Muscle of leg (tissue), 11 donors: ENCODE data around the gene LRMDA. TPM values are rescaled to one million over a fixed set of nuclear protein-coding genes. Genes with fewer than 3 reads are reported as not detected.
"Not testable (repeated sequence)": the region's sequence is repeated elsewhere in the genome, so short reads cannot be mapped to it uniquely, and the experiment has no call there.

ENCODE experiments used
- DNase-seq: peaks from one replicate; pipeline ENCODE4 v3.0.0; 2013
- H3K27ac ChIP-seq: one replicate; pipeline ENCODE4 v1.5.1; 2013; ENCODE audit warnings: mild to moderate bottlenecking, low read length, control low read depth
- H3K27me3 ChIP-seq: one replicate; pipeline ENCODE4 v1.6.1; 2013; ENCODE audit warnings: low read length; ENCODE audit not compliant: control insufficient read depth, insufficient read depth
- H3K36me3 ChIP-seq: one replicate; pipeline ENCODE4 v1.6.1; 2013; ENCODE audit warnings: low read length; ENCODE audit not compliant: control insufficient read depth, insufficient read depth
- H3K4me1 ChIP-seq: one replicate; pipeline ENCODE4 v1.6.1; 2013; ENCODE audit warnings: low read length; ENCODE audit not compliant: control insufficient read depth, insufficient read depth
- H3K4me3 ChIP-seq: one replicate; pipeline ENCODE4 v1.5.1; 2013; ENCODE audit warnings: low read length, control low read depth
- H3K9me3 ChIP-seq: replicated peaks from 2 replicates; pipeline ENCODE4 v1.6.1; 2013; ENCODE audit warnings: low read depth, low read length; ENCODE audit not compliant: control insufficient read depth
- WGBS: methylation state at CpG from one replicate; pipeline ENCODE4 v1.1.5; 2013; ENCODE audit warnings: missing lambda C conversion rate; ENCODE audit not compliant: insufficient coverage; 5-methylcytosine and 5-hydroxymethylcytosine counted together
- polyA plus RNA-seq, 8 donors: library from polyadenylated mRNA; unstranded; fragments of 120-200 nt; gene quantifications; one replicate each; pipeline versions ENCODE4 v1.2.1 to v1.2.3, GENCODE V29; 2013; ENCODE audit warnings: inconsistent platforms in 1 of 8, low replicate concordance in 1 of 8; ENCODE audit not compliant: insufficient read length in 8 of 8, insufficient read depth in 1 of 8
- total RNA-seq: library from RNA; stranded (reverse); fragments of 120-200 nt; gene quantifications from one replicate; pipeline ENCODE4 v1.2.4, GENCODE V29; 2013

The LRMDA gene
- total and polyA plus RNA-seq, 9 donors = 4.8 to 7.9 (median 5.7) TPM

DNA sequence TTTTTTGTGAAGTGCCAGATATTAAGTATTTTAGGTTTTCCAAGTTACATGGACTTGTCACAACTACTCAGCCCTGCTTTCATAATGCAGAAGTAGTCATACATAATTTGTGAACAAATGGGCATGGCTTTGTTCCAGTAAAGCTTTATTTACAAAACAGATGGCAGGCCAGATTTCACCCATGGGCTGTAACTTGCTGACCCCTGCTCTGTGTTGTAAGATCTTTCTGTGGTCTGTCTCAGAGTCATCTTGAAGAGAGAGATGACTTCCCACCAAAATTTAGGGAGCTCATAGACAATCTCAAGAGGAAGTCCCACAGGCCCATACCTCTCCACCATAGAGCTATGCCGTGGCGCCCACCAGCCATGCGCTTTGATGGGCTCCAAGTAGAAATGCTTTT is 616.1 kb downstream of the LRMDA start:
- Histone ChIP-seq H3K4me3 (no peak overlapping the region), H3K27me3 (peaks cover 2% of the 10 kb centered on the region), H3K36me3 (no peaks in the 10 kb centered on the region), H3K27ac (no peak overlapping the region), H3K4me1 (no peaks in the 10 kb centered on the region), H3K9me3 (no peaks in the 10 kb centered on the region)
- WGBS = 91% methylated on average over 3 of the region's 3 CpGs
- no peak for DNase-seq

- WGBS = no CpG with 5 or more reads among the region's 5 CpGs
- Histone ChIP-seq H3K27ac (no peak overlapping the region), H3K4me1 (no peaks in the 10 kb centered on the region)
These were observed 618.3 kb downstream of the LRMDA start for GRCh38 chr10:76049581-76050290.

DNA sequence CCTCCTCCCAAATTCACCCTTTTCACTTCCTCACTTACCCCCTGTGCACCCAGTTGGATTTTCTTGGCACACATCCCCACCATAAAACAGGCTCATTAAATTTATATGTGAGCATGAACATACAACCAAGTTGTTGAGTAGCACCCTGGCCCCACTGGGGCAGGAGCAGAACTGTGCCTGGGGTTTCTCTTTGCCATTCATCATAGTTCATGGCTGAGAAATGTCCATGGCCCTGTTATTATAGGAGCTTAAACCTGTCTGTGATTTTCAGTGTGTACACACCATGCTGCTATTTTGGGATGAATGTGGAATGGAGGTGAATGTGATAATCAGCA is 618.8 kb downstream of the LRMDA start:
- no peaks in the 10 kb centered on the region for H3K4me1 ChIP-seq
- no peak for DNase-seq
- H3K27ac ChIP-seq = no peak overlapping the region
- H3K4me3 ChIP-seq = no peak overlapping the region
- peaks cover 2% of the 10 kb centered on the region for H3K27me3 ChIP-seq
- no peaks in the 10 kb centered on the region for H3K36me3 ChIP-seq
- H3K9me3 ChIP-seq = peaks cover under 1% of the 10 kb centered on the region

More at GRCh38 chr10:76049581-76050290, 618.3 kb downstream of the LRMDA start:
- no peaks in the 10 kb centered on the region for H3K9me3 ChIP-seq
- no peaks in the 10 kb centered on the region for H3K36me3 ChIP-seq
- peak; percentile 23 for DNase-seq
- H3K4me3 ChIP-seq = no peak overlapping the region
- H3K27me3 ChIP-seq = peaks cover 2% of the 10 kb centered on the region

- WGBS = 56% methylated on average over 5 of the region's 12 CpGs
- H3K36me3 ChIP-seq = no peaks in the 10 kb centered on the region
- no peak overlapping the region for H3K27ac ChIP-seq
- no peak for DNase-seq
- no peak overlapping the region for H3K4me3 ChIP-seq
- no peaks in the 10 kb centered on the region for H3K4me1 ChIP-seq
- peaks cover 10% of the 10 kb centered on the region for H3K9me3 ChIP-seq
- peaks cover 2% of the 10 kb centered on the region for H3K27me3 ChIP-seq
These were observed 619.8 kb downstream of the LRMDA start for GRCh38 chr10:76051007-76051936.

- Histone ChIP-seq H3K4me3 (no peak overlapping the region), H3K9me3 (peaks cover 15% of the 10 kb centered on the region), H3K27me3 (peaks cover 2% of the 10 kb centered on the region), H3K27ac (no peak overlapping the region), H3K4me1 (no peaks in the 10 kb centered on the region), H3K36me3 (no peaks in the 10 kb centered on the region)
- WGBS = 33% methylated on average over 1 of the region's 9 CpGs
- no peak for DNase-seq
These were observed 621.5 kb downstream of the LRMDA start for GRCh38 chr10:76052682-76053503.

- no peak overlapping the region for H3K4me3 ChIP-seq
- no peak overlapping the region for H3K27ac ChIP-seq
- 89% methylated on average over 3 of the region's 3 CpGs for WGBS
- DNase-seq = no peak
- H3K4me1 ChIP-seq = no peaks in the 10 kb centered on the region
- H3K9me3 ChIP-seq = peaks cover 15% of the 10 kb centered on the region
- H3K36me3 ChIP-seq = no peaks in the 10 kb centered on the region
- H3K27me3 ChIP-seq = peaks cover 2% of the 10 kb centered on the region
These were observed 624.0 kb downstream of the LRMDA start for GRCh38 chr10:76055466-76055865.

- peaks cover 15% of the 10 kb centered on the region for H3K9me3 ChIP-seq
- H3K27ac ChIP-seq = no peak overlapping the region
- H3K4me3 ChIP-seq = no peak overlapping the region
- no peaks in the 10 kb centered on the region for H3K36me3 ChIP-seq
- H3K4me1 ChIP-seq = no peaks in the 10 kb centered on the region
- DNase-seq = no peak
- H3K27me3 ChIP-seq = peaks cover 2% of the 10 kb centered on the region
- WGBS = 86% methylated on average over 1 of the region's 1 CpG
These were observed 624.5 kb downstream of the LRMDA start for GRCh38 chr10:76055963-76056362.

DNA sequence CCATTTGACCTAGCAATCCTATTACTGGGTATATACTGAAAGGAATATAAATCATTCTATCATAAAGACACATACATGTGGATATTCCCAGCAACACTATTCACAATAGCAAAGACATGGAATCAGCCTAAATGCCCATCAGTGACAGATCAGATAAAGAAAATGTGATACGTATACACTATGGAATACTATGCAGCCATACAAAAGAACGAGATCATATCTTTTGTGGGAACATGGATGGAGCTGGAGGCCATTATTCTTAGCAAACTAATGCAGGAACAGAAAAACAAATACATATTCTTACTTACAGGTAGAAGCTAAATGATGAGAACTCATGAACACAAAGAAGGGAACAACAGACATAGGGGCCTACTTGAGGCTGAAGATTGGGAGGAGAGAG is 629.6 kb downstream of the LRMDA start:
- not testable (repeated sequence) for H3K4me3 ChIP-seq, H3K27me3 ChIP-seq, DNase-seq, H3K9me3 ChIP-seq, H3K27ac ChIP-seq, H3K4me1 ChIP-seq, H3K36me3 ChIP-seq
- no CpG with 5 or more reads among the region's 2 CpGs for WGBS

DNA sequence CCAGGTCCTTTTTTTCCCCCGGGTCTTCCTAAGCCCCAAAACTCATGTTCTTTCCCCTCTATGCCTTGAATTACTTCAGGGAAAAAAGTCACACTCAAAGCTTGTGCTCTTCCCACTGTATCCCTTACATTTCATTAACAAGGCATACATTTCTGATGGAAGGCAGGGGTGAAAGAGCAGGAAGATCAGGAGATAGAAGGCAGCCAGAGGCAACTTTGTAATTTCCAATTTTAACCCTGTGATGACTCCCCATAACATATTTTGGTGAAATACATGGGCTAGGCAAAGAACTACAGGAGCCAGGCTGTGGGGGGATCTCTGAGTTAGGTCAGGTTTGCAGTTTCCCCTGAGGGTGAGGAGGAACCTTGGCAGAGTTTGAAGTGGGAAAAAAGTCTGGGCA is 635.0 kb downstream of the LRMDA start:
- H3K4me3 ChIP-seq = no peak overlapping the region
- peaks cover 4% of the 10 kb centered on the region for H3K4me1 ChIP-seq
- H3K27me3 ChIP-seq = no peaks in the 10 kb centered on the region
- no CpG with 5 or more reads among the region's 1 CpG for WGBS
- H3K9me3 ChIP-seq = peaks cover 5% of the 10 kb centered on the region
- no peak overlapping the region for H3K27ac ChIP-seq
- DNase-seq = no peak
- H3K36me3 ChIP-seq = no peaks in the 10 kb centered on the region

GRCh38 chr10:76067447-76067846 is 636.0 kb downstream of the LRMDA start:
- H3K4me3 ChIP-seq = no peak overlapping the region
- no CpG with 5 or more reads among the region's 3 CpGs for WGBS
- DNase-seq = no peak

More at GRCh38 chr10:76067447-76067846, 636.0 kb downstream of the LRMDA start:
- no peaks in the 10 kb centered on the region for H3K36me3 ChIP-seq
- peaks cover 5% of the 10 kb centered on the region for H3K9me3 ChIP-seq
- no peaks in the 10 kb centered on the region for H3K27me3 ChIP-seq
- peaks cover 7% of the 10 kb centered on the region for H3K4me1 ChIP-seq
- no peak overlapping the region for H3K27ac ChIP-seq
